HG02870 (cell line): Measurements from ENCODE around the gene UPF1.

Source experiments
- ATAC-seq: cut with Tn5 transposase; IDR thresholded peaks from one replicate; pipeline ENCODE4 v1.9.1; 2021; ENCODE audit warnings: mild to moderate bottlenecking, moderate library complexity; ENCODE audit not compliant: unreplicated experiment

The UPF1 gene

DNA sequence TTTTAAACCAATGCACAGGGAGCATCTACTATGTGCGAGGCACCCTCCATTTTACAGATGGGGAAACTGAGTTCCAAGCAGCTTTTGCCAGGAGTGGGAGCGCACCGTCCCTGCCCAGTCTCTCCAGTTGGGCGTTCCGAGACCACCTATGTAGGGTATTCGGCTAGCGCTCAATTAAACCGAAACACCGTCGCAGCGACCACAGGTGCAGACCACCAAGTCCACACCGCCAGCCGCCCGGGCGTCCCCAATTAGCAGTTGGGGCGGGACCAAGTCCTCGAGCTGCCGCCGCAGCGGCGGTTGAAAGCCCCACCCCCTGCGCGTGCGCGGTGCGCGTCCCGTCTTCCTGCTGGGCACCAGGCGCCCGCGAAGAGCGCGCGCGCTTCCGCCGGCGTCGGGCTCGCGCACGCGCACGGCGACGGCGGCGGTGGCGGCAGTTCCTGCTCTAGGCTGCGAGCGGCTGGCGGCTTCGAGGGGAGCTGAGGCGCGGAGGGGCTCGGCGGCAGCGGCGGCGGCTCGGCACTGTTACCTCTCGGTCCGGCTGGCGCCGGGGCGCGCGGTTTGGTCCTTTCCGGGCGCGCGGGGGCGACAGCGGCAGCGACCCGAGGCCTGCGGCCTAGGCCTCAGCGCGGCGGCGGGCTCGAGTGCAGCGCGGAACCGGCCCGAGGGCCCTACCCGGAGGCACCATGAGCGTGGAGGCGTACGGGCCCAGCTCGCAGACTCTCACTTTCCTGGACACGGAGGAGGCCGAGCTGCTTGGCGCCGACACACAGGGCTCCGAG lies at the start of gene UPF1:
Gene UPF1 (plus strand): TSS at position 436 of the 782 bp plus-strand sequence. CDS start 251 bp downstream, at position 687.
- ATAC-seq: peak; percentile 59

DNA sequence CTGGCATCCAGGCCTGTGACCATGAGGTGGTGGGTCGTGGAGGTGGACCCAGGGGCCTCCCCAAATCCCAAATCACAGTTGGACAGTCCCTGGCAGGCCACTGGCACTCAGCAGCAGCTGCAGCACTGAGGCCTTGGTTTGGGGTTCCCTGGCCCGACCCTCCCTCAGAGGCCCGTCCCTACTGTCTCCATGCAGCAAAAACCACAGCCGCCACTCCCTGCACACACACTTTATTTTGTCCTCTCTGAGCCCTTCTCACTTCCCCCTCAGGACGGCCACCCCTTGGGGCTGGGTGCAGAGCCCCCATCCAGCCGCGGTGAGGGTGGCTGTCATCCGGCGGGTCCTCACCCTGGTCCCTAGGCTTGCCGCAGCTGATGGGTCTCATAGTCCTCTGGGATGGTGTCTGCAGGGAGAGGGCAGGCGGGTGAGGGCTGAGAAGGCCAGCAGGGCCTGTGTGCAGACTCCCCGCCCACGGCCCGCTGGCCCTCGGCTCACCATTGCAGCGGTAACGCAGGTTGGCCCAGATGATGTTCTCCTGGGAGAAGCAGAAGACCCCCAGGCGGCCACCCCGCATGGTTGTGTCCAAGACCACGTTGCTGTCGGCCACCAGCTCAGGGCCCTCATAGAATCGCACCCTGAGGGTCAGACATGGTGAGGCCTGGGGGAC lies 49.1 kb upstream of the UPF1 start:
- no peak for ATAC-seq

DNA sequence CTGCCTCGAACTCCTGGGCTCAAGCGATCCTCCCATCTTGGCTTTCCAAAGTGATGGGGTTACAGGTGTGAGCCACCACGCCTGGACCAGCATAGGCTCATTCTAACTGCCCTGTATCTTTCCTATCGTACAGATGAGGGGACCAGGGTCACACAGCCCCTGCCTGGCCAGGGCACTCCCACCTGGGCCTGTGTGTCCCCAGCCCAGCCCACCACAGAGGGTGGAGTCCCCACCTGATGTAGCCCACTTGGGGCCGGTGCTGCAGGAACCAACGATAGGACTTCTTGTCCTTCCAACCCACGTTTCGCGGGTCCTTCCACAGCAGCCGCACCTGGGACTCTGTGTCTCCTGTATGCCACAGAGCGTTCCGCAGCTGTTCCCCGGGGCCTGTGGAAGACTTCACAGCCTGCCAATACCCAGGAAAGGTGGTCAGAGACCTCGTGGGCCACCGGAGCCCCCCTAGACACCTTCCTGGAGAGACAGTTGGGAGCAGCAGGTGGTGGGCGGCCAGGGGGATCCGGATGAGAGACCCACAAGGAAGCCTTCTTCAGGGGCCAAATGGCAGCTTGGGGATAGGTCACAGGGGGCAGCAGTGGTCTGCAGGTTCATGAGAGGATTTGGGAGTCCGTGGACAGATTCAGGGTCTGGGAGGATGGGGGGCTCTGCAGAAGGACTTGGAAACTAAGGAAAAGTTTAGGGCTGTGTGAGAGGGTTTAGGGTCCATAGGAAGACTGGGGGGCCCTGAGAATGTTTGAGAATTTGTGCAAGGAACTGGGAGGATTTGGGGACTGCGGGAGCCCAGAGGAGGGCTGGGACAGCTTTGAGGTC lies 47.6 kb upstream of the UPF1 start:
- no peak for ATAC-seq

GRCh38 chr19:18784786-18785120 lies 47.0 kb upstream of the UPF1 start:
- ATAC-seq: no peak

DNA sequence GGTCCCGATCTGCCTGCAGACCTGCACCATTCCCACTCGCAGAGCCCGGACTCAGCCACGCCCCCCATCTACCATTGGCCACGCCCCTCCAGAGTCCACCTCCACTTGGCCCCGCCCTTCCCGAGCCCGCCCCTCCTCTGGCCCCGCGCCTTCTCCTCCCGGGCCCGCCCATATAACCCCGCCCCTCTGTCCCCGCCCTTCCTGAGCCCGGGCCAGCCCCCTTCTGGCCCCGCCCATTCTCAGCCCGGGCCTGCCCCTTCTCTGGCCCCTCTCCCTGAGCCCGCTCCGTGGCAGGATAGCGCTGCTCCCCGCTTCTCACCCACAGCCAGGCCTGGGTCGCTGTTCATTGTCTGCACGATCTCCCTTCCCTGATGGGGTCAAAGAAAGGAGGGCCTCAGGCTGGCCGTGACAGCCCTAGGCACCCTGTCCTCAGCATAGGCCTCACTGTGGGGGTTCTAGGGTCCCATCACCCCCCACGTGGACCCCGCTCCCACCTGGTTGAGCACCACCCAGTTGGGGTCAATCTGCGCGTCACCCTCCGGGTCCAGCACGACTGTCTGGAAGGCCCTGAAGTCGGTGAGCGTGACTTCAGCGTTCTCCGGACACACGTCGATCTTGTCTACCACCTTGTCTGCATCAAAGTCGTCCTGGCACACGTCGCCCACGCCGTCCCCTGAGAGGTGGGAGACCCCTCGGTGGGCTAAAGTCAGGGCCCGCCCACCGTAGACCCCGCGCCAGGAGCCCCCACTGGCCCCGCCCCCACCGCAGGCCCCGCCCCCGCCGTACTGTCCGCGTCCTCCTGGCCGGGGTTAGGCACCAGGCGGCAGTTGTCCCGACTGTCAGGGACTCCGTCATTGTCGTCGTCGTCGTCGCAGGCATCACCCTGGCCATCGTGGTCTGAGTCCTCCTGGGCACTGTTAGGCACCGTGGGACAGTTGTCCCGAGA lies 46.3 kb upstream of the UPF1 start:
- ATAC-seq: no peak

DNA sequence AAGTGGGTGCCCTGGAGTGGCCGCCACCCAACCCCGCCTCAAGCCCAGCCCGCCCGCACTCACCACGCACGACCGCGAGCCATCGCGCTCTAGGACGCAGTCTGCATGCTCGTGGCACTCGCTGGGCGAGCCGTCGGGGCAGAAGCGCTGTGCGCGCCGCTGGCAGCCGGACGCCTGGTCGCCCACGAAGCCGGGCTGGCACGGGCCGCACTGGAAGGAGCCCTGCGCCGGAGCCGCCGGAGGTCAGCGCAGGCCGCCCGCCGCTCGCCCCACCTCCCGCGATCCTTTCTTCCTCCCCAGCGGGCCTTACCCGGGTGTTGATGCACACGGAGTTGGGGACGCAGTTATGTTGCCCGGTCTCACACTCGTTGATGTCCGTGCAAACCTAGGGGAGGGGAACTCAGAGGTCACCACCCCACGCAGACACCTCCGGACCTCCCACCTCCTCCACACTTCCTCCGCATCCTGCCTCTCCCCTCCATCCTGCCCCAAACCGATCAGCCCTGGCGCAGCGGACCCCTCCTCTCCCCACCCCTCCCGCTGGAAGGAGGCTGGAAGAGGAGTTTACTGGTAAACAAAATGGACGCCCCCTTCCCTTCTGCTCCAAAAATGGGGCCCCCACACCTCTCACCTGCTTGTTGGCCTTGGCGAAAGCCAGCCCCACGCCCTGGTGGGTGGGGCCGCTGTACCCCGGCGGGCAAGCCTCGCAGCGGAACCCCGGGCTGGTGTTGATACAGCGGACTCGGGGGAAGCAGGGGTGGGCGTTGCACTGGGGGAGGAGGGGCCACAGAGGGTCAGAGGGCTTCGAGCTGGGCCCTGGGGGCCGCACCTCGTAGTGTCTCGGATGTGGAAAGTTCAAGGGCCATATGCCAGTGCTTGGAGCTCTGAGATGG lies 43.0 kb upstream of the UPF1 start:
- ATAC-seq: no peak

DNA sequence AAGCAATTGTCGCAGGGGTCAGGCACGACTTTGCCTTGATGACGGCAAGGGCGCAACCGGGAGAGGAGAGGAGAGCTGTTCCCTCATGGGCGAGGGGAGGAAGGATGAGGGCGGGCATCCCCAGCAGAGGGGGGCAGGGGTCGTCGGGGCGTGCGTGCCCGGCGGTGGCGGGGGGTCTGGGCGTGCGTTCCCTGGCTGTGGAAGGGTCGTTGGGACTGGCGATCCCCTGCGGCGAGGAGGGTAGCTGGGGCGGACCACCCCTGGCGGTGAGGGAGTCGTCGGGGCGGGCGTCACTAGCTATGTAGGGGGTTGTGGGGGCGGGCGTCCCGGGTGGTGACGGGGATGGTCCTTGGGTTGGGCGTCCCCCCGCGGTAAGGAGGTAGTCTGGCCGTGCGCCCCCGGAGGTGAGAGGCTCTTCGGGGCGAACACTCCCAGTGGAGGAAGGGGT lies 42.3 kb upstream of the UPF1 start:
- no peak for ATAC-seq

DNA sequence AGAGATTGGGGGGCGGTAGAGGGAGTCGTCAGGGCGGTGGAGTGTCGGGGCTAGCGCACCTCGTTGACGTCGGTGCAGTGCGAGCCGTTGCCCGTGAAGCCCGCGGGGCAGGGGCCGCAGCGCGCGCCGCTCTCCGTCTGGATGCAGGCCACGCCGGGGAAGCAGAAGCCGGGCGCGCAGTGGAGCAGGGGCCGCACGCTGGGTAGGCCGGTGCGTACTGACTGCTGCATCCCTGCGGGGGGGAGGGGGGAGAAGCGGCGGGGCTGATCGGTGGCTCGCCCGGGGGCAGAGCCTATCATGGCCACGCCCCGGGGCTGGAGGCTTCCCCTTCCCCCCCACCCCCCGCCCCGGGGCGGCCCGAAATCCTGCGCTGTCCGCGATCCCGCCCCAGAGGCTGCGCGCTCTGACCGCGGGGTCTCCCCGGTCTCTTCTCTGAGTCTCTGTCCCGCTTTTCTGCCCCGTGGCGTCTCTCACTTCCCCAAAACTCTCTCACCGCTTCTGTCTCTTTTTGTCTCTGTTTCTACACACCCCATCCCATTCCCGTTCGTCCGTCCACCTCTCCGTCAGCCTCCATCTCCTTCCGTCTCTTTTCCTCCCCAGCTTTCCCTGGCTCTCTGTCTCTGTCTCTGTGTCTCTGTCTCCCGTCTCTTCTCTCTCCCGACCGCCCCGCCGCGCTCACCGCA lies 41.7 kb upstream of the UPF1 start:
- ATAC-seq: no peak

DNA sequence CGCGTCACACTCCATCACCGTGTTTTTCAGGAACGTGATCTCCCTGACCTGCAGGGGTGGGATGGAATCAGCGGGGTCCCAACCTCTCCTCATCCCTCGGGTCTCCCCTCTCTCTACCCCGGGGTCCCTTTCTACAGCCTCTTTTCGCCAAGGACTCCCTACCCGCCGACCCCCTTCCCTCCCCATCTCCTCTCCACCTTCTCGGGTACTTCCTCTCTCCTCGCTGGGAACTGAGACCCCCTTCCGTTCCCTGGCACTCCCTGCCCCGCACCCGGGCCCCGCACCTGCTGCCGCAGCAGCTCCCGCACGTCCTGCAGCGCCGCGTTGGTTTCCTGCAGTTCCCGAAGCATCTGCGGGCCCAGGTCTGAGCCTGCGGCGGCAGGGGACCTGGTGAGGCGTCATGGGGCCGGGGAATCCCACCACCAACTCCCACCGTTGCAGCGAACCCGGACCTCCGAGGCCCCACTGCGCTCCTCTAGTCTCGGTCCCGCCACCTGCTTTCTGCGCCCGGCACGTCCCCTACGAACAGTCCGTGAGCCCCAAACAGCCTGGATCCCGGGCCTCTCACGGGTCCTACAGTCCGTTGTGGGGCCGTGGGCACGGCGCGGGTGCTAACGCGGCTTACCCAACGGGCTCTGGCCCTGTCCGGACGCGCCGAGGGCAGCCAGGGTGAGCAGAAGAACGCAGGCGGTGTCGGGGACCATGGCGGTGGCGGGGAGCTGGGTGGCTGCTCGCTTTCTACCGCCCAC lies 41.0 kb upstream of the UPF1 start, which contains the start of gene COMP:
Gene COMP (minus strand): TSS at position 740 of the 749 bp plus-strand sequence. CDS start 36 bp downstream, at position 704.
- no peak for ATAC-seq

DNA sequence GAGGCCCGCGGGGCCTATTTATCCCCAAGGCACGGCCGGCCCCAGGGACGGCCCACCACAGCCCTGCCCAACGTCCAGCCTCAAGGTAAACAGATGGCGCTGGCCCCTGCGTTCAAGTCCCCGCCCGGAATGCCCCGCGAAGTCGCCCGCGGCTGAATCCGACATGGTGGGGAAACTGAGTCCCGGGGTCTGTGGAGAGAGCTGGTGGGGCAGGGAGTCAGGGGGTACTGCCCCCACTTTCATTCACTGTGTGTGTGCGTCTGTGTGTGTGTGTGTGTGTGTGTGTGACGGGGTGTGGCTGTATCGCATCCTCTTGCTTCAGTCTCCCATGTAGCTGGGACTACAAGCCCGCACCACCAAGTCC lies 40.5 kb upstream of the UPF1 start:
- no peak for ATAC-seq

GRCh38 chr19:18792661-18793060 lies 39.1 kb upstream of the UPF1 start:
- no peak for ATAC-seq

GRCh38 chr19:18793144-18794028 lies 38.4 kb upstream of the UPF1 start:
- ATAC-seq: no peak

DNA sequence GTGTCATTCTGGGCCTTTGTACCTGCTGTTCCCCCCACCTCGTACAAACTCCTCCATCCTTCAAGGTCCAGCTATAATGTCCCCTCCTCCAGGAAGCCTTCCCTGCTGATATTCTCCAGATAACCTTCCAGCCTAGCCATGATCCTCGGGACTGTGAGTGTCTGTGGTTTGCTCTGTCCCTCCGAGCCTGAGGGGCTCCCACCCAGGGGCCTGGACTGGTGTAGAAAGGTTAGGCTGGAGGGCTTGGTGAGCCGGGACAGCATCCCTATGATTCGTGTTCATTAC lies 37.8 kb upstream of the UPF1 start:
- ATAC-seq: no peak

- no peak for ATAC-seq
Measured at GRCh38 chr19:18794692-18795091, 37.1 kb upstream of the UPF1 start.

DNA sequence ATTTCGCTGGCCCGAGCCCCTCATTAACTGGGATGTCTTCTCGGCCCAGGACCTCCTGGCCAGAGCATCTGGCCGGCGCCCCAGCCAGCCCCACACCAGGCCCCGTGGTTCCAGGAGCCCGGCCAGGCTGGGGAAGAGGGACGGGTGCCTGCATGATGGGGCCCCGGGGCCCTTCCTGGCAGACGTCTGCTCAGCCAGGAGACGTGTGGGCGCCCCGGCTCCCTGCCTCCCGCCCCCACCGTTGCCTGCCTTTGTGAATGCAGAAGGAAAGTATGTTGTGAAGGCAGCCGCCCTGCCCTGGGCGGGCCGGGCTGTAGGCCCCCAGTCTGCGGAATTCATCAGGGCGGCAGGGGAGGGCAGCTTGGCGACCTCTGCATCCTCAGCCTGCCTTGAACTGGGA lies 36.2 kb upstream of the UPF1 start:
- ATAC-seq: no peak

DNA sequence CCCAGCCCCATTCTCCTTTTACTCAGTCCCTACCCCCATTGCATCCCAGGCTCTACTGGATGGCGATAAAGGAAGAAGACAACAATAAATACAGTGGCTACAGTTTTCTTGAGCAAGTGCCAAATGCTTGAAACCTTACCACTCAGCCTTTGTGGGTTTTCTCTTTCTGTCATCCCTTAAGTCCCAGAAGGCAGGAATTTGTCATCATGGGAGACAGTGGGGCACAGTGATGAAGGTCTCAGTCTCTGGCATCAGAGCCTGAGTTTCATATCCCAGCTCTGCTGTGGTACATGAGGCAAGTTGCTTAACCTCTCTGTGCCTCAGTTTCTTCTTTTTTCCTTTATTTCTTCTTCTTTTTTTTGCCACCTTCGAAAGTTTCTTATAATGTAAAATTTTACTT lies 35.5 kb upstream of the UPF1 start:
- no peak for ATAC-seq
